DMS79 treated with DMSO at 0.1 percent for 48 hours (cell line): ENCODE data around the gene PCMT1.
"Not testable (repeated sequence)": the region's sequence is repeated elsewhere in the genome, so short reads cannot be mapped to it uniquely, and the experiment has no call there.

ENCODE experiments used
- DNase-seq: peaks from one replicate; lab custom pipeline; 2025; lab: John Stamatoyannopoulos, UW

The PCMT1 gene

DNA sequence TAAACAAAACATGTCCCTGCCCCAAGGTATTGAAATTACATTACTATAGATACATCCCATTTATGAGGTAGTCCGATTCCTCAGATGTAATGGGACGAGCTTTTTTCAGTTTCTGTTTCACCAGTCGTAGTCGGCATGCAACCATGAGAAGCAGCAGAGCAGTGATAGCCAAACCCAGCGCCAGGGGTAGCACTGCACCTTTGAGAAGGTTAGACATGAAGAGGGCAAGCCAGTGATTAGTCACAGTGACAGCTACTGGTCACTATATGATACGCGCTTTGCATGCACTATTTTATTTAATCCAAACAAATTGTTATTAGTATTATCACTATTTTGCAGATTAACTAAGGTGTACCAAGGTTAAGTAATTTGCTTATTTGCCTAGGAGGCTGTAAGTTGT, 71.0 kb downstream of the PCMT1 start:
- no peak for DNase-seq

DNA sequence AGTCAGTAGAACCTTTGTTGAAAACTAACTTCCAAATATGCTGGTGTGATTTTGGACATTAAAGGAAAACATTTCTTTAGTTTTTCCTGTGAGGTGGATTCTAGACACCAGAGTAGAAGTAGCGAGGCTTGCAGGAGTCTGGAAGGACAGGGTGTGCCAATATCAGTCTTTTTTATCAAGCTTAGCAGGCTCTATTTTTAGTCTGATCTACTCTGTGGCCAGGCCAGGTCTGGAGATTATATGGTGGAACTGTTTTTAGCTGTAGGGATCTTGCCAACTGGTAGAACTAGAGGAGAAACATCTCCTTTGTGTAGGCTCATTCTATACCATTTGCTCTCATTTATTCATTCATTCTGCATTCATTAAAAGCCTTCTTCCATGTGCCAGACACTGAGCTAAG, 72.0 kb downstream of the PCMT1 start:
- no peak for DNase-seq

DNA sequence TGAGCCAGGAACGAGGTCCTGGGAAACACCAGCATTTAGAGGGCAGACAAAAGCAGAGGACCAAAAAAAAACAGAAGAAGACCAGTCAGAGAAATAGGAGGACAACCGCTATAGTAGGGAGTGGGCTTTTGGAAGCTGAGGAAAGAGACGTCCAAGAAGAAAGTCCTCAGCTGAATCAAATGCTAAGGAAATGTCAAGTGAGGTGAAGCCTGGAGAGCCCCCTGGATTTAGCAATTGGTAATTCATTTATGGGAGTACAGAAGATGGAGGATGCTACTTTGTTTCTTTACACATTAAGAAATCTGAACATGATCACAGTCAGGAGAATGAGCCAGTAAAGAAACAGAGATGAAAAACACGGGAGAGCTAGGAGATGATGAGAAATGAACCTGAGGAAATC, 73.5 kb downstream of the PCMT1 start:
- no peak for DNase-seq

- no peak for DNase-seq
These were observed 75.8 kb downstream of the PCMT1 start for GRCh38 chr6:149825292-149825691.

- no peak for DNase-seq
These were observed 81.3 kb downstream of the PCMT1 start for GRCh38 chr6:149830731-149831307.

- DNase-seq, result no peak
These were observed 81.8 kb downstream of the PCMT1 start for GRCh38 chr6:149831308-149831820.

DNA sequence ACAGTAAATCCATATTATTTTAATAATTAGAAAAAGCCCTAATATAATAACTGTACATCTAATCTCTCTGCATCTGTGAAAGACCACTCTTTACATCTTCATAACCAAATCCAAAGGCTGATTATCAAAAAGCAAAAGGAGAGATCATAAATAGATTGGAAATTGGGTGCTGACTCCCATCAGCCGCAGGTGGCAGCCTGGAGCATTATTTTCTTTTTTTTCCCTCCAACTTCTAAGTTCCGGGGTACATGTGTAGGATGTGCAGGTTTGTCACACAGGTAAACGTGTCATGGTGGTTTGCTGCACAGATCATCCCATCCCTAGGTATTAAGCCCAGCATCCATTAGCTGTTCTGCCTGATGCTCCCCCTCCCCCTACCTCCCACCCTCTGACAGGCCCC, 84.1 kb downstream of the PCMT1 start:
- DNase-seq, result no peak

GRCh38 chr6:149834513-149835481, 85.3 kb downstream of the PCMT1 start:
- peak; percentile 62 for DNase-seq

DNA sequence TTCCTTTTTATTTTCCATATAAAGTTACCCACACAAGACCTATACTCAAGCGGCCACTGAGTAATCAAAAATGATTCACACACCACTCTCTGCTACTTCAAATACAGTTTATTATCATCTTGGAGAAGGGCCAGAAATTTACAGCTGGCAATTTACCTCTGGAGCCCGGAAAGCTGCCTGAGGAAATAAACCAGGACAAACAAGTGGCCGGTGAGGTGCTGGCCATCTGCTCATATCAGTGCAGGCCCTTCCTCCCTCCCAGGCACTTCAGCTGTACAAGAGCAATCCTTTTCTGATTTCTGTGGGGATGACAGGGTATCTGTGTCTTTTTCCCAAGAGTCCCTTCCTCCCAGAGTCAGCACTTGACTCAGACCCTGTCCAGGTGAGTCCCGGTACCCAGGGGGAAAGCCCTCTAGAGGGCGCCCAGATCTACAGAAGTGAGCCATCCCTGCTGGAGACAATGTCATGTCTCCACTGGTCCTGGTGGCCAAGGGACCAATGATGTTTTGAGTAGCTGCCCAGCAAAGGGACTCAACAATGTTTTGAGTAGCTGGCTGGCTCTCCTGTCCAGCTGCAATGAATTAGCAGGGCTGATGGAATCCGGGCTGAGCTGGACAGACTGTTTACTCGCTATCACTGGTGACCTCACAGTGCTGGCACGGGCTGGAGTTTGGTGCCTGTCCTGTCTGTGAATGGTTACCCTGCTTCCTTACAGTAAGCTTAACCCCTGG, 91.0 kb downstream of the PCMT1 start:
- peak; percentile 98 for DNase-seq

GRCh38 chr6:149842331-149842730, 92.8 kb downstream of the PCMT1 start:
- no peak for DNase-seq

DNA sequence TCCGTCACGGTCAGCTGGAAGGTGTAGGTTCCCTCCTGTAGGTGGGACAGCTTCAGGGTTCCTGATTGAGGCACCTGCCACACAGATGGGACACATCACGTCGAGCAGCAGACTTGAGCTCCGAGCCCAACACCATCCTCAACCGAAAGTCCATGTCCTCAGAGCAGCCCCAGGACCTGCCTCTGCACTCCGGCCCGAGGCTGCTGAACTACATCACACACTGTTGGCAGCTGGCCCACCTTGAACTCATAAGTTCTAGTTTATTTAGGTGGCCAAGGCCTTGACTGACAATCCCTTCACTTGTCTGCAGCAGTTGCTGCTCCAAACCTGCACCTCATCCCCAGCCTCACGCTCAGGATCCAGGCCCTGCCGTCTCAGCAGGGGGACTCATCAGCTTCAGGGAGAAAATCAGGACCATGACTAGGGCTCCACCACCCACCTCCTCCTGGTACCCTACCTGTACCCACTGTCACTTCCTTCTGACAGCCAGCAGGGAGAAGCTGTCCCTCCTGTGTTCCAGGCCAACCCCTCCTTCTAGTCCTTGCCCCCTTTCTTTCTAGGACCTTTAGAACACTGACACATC, 93.6 kb downstream of the PCMT1 start:
- DNase-seq, result no peak

DNA sequence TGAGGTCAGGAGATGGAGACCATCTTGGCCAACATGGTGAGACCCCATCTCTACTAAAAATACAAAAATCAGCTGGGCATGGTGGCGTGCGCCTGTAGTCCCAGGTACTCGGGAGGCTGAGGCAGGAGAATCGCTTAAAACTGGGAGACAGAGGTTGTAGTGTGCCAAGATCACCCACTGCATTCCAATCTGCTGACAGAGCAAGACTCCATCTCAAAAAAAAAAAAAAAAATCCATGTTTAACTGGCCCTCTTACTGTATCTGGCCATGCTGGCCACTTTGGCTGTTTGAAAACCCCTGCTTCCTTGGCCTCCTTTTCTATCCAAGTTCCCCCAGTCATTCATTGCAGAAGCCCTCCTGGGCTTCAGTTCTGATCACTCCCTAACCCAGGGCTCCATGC, 94.5 kb downstream of the PCMT1 start:
- DNase-seq, result not testable (repeated sequence)

DNA sequence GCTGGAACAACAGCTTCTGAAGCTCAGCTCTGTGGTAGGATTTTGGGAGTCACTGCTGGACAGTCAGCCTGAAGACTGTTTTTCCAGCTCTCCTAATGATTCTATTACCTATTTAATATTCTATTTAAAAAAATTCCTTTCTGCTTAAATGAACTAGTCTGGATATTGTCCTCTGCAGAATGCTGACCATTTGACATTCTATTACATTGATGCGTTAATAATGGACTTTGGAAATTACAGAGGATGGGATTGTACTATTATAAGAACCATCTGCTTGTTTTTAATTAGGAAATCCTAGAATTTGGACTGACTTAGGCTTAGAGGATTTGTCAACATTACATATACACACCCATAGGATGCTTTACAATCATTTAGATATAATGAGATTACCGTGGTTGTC, 94.9 kb downstream of the PCMT1 start:
- DNase-seq, result no peak

- no peak for DNase-seq
These were observed 96.0 kb downstream of the PCMT1 start for GRCh38 chr6:149845549-149845948.

DNA sequence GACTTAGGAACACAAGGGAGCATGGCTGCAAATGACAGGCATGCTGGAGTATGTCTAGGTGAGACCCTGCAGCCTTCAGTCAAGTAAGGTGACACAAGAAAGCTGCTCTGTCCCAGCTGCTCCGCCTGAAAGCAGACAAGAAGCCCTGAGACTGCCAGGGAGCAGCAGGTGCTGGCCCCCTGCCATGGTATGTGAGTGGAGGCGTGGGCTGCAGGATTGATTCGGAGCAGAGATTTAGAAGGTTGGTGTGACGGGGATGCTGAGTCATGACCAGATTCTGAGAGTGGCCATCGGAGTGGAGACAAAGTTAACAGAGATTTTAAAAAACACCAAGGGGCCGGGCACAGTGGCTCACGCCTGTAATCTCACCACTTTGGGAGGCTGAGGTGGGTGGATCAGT, 96.8 kb downstream of the PCMT1 start:
- DNase-seq, result peak; percentile 73

GRCh38 chr6:149847939-149848267, 98.4 kb downstream of the PCMT1 start:
- no peak for DNase-seq

GRCh38 chr6:149848343-149848742, 98.8 kb downstream of the PCMT1 start:
- DNase-seq, result not testable (repeated sequence)

GRCh38 chr6:149851461-149852110, 102.0 kb downstream of the PCMT1 start:
- DNase-seq, result no peak

GRCh38 chr6:149852180-149852579, 102.6 kb downstream of the PCMT1 start:
- peak; percentile 90 for DNase-seq

- no peak for DNase-seq
These were observed 103.3 kb downstream of the PCMT1 start for GRCh38 chr6:149852881-149853280.

GRCh38 chr6:149854017-149854416, 104.5 kb downstream of the PCMT1 start:
- not testable (repeated sequence) for DNase-seq

GRCh38 chr6:149854532-149854931, 105.0 kb downstream of the PCMT1 start:
- DNase-seq, result no peak
